ENCODE data around the gene TLE6.
"Not testable (repeated sequence)": the region's sequence is repeated elsewhere in the genome, so short reads cannot be mapped to it uniquely, and the experiment has no call there.

The TLE6 gene

DNA sequence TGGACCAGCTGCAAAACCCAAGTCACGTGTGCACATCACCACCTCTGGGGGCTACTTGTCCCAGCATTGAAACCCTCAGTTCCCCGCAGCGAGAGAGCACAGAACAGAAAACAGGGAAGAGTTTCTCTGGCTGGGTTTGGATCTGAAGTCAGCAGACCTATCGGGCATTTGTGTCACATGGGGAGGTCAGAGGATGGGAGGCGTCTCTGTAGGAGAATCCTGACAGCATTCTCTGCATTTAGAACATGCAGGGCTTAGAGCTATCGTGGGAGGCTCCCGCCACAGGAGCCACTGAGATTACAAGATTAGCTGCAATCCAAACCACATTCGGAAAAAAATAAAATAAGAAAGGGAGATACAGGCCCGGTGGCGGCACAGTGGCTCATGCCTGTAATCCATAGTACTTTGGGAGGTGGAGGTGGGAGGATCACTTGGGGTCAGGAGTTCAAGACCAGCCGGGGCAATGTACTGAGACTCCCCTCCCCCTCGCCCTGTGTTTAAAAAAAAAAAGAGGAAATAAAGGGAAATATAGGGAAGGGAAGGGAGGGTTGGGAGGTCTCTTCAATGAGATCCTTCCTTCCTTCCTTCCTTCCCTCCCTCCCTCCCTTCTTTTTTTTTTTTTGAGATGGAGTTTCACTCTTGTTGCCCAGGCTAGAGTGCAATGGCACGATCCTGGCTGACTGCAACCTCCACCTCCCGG, 2.9 kb upstream of the TLE6 start:
- peak; percentile 11 for DNase-seq (ENCODE audit: low spot score)

DNA sequence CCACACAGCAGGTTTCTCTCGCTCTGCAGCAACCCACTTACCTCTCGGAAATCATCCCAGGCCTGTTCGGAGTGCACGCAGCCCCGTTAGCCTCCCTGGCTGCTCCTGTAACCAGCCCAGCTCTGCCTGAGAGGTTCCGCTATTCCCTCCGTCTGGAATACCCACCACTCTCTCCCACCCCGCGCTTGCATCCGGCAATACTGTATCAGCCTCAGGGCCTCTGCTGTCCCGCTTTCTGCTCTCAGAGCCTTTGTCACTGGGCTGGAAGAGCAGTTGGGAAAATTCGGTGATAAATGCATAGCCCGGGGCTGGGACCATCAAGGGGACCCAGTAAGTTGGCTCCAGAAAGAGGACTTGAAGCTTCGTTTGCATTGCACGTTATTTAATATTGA, 759 bp upstream of the TLE6 start:
- peak; percentile 3 for DNase-seq (ENCODE audit: low spot score)

DNA sequence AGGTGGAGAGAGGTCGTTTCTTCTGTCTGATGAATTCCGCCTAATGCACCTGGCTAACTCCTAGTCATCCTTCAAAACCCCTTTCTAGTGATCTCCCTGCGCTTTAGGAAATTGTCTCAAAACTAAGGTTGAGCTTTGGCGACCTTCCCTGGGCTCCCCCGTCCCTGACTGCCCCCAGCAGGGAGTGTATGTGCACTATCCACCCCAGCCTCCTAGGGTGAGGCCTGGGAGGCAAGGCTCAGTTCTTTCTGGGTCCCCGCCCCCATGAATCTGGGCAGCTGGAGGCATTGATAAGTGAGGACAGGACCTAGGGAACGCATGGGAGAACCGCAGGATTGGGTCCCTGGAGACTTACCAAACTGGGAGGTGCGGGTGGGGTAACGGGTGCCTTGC, 378 bp downstream of the TLE6 start:
- DNase-seq (ENCODE audit: low spot score): no peak

DNA sequence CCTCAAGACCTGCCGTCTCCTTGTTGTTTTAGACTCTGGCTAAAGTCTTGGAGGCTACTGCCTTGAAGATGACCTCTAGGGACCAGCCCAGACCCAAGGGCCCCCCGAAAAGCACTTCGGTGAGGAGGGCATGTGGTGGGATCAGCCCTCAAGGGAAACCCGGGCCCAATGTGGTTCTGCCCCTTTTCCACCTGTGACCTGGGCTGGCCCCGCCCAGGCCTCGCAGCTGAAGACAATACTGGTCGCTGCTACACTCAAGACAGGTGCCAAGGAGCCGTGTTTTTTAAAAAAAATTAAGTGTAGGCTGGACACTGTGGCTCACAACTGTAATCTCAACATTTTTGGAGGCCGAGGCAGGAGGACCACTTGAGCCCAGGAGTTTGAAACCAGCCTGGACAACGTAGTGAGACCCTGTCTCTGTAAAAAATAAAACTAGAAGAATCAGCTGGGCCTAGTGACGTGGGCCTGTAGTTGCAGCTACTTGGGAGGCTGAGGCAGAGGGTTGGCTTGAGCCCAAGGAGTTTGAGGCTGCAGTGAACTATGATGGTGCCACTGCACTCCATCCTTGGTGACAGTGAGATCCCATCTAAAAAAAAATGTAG, 903 bp downstream of the TLE6 start:
- peak; percentile 3 for DNase-seq (ENCODE audit: low spot score)

DNA sequence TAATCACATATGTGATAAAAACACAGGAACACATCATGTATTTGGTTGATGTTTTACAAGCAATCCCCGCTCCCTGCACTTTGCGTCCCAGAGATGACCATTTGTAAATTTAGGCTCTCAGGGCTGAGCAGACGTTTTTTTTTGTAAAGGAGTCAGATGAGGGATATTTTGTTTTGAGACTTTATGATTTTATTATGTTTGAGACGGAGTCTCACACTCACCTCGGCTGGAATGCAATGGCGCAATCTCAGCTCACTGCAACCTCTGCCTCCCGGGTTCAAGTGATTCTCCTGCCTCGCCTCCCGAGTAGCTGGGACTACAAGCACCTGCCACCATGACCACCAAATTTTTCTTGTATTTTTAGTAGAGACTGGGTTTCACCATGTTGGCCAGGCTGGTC, 1.4 kb downstream of the TLE6 start:
- peak; percentile 7 for DNase-seq (ENCODE audit: low spot score)

DNA sequence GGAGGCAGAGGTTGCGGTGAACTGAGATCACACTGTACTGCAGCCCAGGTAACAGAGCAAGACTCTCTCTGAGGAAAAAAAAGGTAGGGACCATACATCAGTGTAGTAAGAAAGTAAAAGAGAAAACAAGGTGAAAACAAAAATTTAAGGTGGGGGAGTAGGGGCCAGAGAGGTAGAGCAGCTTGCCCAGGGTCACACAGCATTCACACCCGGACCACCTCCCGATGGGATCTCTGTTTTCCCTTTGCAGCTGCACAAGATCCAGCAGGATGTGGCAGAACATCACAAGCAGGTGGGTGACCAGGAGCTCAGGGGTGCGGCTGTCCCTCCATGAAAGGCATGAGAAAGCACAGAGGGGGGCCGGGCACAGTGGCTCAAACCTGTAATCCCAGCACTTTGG, 4.5 kb downstream of the TLE6 start:
- DNase-seq (ENCODE audit: low spot score): no peak

DNA sequence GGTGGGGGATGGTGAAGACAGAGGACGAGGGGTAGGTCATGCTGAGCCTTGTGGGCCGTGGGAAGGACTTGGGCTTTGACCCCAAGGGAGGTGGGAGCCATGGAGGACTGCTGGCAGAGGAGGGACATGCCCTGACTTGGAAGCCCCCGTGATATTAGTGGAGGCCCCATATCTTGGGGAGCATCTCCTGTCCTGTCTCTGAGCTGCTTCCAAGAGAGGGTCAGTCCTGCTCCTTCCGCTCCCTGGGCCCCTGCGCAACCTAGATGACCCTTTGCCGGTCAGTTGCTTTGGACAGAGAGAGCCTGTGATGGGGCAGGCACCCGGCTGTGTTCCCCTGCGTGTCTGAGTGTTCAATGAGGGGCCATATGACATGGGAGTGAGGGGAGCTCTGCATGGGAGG, 5.2 kb downstream of the TLE6 start:
- peak; percentile 3 for DNase-seq (ENCODE audit: low spot score)

DNA sequence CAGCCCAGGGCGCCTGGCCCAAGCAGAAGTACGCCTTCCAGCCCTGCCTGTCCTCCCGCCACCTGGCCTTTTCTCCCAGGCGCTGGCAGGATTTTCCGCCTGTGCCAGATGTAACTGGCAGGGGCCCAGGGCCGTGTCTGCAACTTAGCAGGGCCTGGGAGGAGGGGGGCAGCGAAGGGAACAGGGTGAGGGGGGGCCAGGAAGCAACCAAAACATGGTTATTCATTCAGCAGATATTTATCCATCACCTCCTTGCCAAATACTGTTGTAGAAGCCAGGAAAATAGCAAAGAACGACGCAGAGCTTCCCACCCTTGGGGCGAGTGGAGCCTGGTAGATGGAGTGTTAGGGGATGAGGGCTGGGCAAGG, 5.6 kb downstream of the TLE6 start:
- DNase-seq (ENCODE audit: low spot score): peak; percentile 81

DNA sequence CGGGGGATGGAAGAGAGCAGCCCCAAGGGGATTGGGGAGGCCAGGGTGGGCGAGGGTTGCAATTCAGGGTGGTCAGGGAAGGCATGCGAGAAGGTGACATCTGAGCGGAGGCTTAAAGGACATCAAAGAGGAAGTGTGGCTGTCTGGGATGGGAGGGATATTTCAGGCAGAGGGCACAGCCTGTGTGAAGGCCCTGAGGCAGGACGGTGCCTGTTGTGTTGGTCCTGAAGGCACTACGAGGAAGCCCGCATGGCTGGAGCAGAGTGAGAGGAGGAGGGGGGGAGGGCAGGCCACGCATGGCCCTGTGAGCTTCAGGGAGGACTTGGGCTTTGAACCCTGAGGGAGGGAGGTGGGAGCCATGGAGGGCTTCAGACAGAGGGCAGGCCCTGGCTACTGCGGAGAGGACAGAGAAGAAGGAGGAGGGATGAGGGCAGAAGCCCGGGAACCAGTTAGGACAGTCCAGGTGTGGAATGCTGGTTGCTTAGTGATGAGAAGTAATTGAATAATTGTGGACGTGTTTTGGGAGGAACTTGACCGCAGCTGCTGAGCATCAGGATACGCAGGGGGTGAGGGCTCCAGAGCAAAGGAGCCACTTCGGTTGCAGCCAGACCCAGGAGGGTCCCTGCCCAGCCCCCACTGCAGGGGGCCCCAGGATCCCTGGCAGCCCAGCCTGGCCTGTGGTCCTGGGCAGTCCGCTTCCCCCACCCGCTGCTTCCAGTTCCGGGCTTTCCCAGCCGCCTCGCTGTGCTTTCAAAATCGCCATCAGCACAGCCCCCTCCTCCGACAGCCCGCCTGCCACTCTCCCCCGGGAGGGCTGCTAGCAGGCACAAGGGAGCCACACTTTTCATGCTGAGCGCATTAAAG, 6.2 kb downstream of the TLE6 start:
- peak; percentile 58 for DNase-seq (ENCODE audit: low spot score)

DNA sequence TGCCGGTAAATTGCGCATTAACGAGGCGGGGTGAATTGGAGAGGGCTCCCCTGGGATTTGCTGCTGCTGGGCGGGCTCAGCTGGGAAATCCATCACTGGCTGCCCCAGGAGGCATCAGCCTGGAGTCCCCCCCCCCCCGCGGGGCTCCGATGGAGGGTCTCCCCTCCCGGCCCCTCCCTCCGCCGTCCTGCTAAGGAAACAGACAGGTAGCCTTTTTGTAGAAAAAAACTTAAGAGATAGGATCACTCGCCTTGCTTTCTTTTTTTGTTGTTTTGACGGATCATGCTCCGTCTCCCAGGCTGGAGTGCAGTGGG, 6.8 kb downstream of the TLE6 start:
- no peak for DNase-seq (ENCODE audit: low spot score)

DNA sequence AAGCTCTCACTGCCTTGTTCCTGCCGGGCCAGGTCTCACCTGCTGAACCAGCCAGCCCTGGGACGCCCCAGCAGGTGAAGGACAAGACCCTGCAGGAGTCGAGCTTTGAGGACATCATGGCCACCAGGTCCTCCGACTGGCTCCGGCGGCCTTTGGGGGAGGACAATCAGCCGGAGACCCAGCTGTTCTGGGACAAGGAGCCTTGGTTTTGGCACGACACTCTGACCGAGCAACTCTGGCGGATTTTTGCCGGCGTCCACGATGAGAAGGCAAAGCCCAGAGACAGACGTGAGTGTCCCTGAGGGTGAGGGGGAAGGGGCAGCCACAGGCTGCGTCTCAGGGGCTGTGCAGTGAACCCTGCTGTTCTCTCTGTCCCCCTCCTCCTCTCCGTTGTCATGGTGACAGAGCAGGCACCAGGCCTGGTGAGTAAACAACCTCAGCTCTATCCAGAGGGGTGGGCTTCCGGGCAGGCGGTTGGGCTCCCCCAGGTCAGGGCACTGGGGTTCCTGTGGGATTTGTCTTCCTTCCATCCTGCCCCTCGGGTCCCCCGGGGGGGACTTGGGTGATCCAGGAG, 9.7 kb downstream of the TLE6 start:
- peak; percentile 8 for DNase-seq (ENCODE audit: low spot score)

DNA sequence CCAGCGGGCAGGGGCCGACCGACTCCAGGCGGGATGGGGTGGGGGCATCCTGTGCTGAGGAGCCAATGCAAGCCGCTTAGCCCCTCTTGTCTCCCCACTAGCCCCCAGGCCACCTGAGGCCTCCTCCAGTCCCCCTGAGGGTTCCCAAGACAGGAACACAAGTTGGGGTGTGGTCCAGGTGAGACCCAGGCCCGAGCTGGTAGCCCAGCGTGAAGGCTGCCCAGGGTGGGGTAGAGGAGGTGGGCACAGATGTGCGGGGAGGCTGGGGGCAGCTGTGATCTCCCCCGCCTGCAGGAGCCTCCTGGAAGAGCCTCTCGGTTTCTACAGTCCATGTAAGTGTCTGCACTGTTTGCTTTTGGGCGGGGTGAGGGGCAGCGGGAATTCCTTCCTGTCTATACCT, 10.4 kb downstream of the TLE6 start:
- no peak for DNase-seq (ENCODE audit: low spot score)

DNA sequence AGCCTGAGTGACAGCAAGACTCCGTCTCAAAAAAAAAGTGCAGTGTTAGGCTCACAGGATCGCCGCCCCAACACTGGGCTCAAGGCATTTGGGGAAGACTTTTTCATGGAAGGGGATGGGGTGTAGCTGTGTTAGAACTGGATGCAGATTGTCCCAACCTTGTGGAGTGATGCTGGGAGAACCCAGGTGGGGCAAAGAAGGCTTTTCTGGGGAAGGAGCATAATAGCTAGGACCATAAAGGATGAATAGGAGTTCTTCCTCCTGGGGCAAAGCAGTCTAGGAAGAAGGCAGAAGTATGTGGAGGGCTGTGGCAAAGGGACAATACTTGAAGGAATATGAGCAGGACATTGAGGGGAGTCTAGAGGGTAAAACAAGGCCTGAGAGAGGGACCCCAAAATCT, 11.2 kb downstream of the TLE6 start:
- DNase-seq (ENCODE audit: low spot score): no peak

DNA sequence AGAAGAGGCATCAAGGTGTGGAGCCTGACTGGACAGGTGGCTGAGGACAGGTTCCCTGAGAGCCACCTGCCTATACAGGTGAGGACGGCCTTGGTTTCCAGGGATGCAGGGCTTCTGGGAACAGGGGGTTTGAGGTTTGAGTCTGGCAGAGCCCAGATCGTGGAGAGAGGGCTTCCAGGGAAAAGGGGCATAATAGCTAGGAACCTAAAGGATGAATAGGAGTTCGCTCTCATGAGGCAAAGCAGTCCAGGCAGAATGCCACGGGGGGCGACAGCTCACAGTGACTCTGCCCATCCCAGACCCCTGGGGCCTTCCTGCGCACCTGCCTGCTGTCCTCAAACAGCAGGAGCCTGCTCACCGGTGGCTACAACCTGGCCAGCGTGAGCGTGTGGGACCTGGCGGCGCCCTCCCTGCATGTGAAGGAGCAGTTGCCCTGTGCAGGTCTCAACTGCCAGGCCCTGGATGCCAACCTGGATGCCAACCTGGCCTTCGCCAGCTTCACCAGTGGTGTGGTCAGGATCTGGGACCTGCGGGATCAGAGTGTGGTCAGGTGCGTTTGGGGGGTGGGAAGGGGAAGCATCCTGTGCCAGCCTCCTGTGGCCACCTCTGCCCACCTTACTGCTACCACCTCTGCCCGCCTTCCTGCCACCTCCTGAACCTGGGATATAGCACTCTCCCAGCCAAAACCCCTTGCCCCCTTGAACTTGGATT, 12.0 kb downstream of the TLE6 start:
- no peak for DNase-seq (ENCODE audit: low spot score)

DNA sequence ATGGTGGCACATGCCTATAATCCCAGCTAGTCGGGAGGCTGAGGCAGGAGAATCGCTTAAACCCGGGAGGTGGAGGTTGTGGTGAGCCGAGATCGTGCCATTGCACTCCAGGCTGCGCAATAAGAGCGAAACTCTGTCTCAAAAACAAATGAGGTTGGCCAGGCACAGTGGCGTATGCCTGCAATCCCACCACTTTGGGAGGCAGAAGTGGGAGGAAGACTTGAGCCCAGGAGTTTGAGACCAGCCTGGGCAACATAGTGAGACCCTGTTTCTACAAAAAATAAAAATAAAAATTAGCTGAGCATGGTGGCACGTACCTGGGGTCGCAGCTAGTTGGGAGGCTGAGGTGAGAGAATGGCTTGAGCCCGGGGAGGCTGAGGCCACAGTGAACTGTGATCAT, 15.0 kb downstream of the TLE6 start:
- not testable (repeated sequence) for DNase-seq (ENCODE audit: low spot score)

DNA sequence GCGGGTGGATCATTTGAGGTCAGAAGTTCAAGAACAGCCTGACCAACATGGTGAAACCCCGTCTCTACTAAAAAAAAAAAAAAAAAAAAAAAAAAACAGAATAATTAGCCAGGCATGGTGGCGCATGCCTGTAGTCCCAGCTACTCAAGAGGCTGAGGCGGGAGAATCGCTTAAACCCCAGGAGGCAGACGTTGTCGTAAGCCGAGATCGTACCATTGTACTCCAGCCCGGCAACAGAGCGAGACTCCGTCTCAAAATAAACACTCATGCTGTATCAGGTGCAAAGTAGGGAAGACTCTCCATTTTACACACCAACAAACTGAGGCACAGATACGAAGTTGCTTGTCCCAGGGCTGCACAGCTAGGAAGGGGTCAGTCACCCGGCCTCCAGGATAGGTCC, 15.6 kb downstream of the TLE6 start:
- DNase-seq (ENCODE audit: low spot score): no peak

DNA sequence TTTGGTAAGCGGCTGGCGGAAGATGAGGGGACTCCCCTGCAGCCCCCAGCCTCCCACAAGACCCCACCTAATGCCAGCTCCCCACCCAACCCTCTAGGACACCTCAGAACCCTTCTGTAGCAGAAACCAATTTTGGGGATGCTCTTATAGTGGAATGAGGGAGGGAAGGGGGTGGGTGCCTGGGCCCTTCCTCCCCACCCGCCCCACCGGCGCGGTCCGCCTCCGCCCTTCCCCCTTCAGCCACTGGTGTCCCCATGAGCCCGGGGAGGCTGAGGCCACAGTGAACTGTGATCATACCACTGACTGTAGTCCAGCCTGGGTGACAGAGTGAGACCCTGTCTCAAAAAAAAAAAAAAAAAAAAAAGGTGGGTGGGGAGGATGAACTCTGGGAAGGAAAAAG, 16.2 kb downstream of the TLE6 start:
- DNase-seq (ENCODE audit: low spot score): no peak

DNA sequence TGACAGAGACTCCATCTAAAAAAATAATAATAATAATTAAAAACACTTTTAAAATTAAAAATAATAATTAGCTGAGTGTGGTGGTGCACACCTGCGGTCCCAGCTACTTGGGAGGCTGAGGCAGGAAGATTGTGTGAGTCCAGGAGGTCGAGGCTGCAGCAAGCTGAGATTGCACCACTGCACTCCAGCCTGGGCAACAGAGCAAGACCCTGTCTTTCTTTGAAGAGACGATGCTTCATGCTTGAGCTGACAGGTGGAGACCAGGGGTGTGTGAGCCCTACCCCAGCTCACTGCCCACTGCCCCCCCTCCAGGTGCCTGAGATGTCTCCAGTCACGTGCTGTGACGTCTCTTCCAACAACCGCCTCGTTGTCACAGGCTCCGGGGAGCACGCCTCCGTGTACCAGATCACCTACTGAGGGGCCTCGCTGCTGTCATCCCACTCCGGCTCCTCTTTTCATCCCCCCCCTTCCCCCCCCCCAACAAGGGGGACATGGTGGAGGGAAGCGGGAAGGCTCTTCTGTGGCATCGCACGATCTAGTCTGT, 17.3 kb downstream of the TLE6 start:
- DNase-seq (ENCODE audit: low spot score): no peak

DNA sequence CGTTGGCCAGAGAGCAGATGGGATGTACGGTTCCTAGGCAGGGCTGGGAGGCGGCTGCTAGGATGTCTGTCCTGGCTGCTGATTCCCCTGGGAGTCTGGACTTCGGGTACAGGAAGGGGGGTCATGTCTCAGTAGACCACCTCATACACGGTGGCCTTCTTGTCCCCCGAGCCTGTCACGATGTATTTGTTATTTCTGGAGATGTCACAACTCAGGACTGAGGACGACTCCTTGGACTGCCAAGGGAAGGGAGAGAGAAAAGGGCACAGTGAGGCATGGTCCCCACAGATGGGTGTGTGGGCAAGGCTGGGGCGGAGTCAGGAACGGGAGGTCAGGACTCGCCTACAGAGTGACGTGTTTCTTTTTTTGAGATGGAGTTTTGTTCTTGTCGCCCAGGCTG, 20.4 kb downstream of the TLE6 start:
- DNase-seq (ENCODE audit: low spot score): no peak

DNA sequence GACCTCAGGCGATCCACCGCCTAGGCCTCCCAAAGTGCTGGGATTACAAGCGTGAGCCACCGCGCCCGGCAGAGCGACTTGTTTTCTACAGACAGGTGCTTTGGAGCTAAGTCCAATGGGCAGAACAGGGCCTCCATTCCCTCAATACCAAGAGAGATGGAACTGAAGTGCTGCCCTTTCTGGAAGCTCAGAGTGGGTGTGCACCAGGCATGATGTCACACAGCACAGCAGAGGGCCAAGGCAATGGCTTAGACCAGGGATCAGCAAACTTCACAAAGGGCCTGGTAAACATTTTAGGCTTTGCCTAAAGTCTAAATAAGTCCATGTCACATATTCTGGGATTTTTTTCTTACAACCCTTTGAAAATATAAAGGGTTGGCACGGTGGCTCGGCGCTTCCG, 21.3 kb downstream of the TLE6 start:
- DNase-seq (ENCODE audit: low spot score): no peak

DNA sequence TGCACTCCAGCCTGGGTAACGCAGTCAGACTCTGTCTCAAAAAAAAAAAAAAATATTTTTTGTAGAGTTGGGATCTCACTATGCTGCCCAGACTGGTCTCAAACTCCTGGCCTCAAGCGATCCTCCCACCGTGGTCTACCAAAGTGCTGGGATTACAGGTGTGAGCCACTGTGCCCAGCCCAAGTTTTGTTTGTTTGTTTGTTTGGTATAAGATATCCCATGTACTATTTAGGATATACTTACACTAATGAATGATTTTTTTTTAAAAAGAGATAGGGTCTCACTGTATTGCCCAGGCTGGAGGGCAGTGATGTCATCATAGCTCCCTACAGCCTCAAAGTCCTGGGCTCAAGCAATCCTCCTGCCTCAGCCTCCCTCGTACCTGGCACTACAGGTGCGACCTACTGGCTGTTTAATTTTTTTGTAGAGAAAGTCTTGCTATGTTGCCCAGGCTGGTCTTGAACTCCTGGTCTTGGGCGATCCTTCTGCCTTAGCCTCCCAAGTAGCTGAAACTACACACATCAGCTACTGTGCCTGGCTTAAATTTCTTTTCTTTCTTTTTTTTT, 24.0 kb downstream of the TLE6 start:
- DNase-seq (ENCODE audit: low spot score): no peak

DNA sequence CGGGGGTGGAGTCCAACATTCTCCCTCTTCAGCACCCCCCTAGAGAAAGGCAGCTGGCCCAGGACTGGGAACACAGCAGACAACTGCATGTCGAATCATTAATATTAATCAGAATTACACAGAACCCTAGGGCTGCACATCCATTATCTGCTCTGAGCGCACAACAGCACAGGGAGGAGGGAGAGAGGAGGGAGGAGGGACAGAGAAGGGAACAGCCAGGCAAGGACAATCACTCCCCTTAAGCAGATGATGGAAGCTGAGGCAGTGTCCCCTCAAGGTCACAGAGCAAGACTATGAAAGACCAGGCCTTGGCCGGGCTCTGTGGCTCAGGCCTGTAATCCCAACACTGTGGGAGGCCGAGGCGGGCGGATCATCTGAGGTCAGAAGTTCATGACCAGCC, 25.7 kb downstream of the TLE6 start:
- DNase-seq (ENCODE audit: low spot score): no peak
